GM21576 (cell line): Measurements from ENCODE around the gene MPG.
"Not testable (repeated sequence)": the region's sequence is repeated elsewhere in the genome, so short reads cannot be mapped to it uniquely, and the experiment has no call there.

Source experiments
- ATAC-seq: cut with Tn5 transposase; IDR thresholded peaks from one replicate; pipeline ENCODE4 v1.9.1; 2021; ENCODE audit warnings: mild to moderate bottlenecking, moderate library complexity; ENCODE audit not compliant: unreplicated experiment

The MPG gene

GRCh38 chr16:106623-107324, 28.7 kb downstream of the MPG start:
- no peak for ATAC-seq

- ATAC-seq, result no peak
Measured at GRCh38 chr16:112153-112840, 34.3 kb downstream of the MPG start.

GRCh38 chr16:114327-114726, 36.3 kb downstream of the MPG start:
- no peak for ATAC-seq

- ATAC-seq, result no peak
Measured at GRCh38 chr16:116015-116414, 38.0 kb downstream of the MPG start.

GRCh38 chr16:117379-118365, 39.6 kb downstream of the MPG start:
- no peak for ATAC-seq

- no peak for ATAC-seq
Measured at GRCh38 chr16:118857-119256, 40.8 kb downstream of the MPG start.

GRCh38 chr16:119295-119694, 41.3 kb downstream of the MPG start:
- ATAC-seq, result no peak

GRCh38 chr16:119835-120491, 41.9 kb downstream of the MPG start:
- ATAC-seq, result no peak

GRCh38 chr16:120756-121155, 42.7 kb downstream of the MPG start:
- no peak for ATAC-seq

- no peak for ATAC-seq
Measured at GRCh38 chr16:122361-122760, 44.3 kb downstream of the MPG start.

GRCh38 chr16:123558-124350, 45.7 kb downstream of the MPG start:
- not testable (repeated sequence) for ATAC-seq

- no peak for ATAC-seq
Measured at GRCh38 chr16:125011-125410, 47.0 kb downstream of the MPG start.

- ATAC-seq, result no peak
Measured at GRCh38 chr16:129075-129474, 51.0 kb downstream of the MPG start.

GRCh38 chr16:130533-131173, 52.6 kb downstream of the MPG start:
- no peak for ATAC-seq

GRCh38 chr16:132120-132519, 54.1 kb downstream of the MPG start:
- no peak for ATAC-seq

GRCh38 chr16:133716-134115, 55.7 kb downstream of the MPG start:
- no peak for ATAC-seq
